Skeletal muscle satellite cell (primary cell): ENCODE data around the gene PDE6D. TPM values are rescaled to one million over a fixed set of nuclear protein-coding genes. Genes with fewer than 3 reads are reported as not detected.

ENCODE experiments used
- H3K27me3 ChIP-seq: 2 replicates; pipeline ENCODE4 v1.7.0; 2013; ENCODE audit warnings: low read length; ENCODE audit not compliant: control insufficient read depth, insufficient read depth
- H3K36me3 ChIP-seq: 2 replicates; pipeline ENCODE4 v1.7.0; 2013; ENCODE audit warnings: mild to moderate bottlenecking, control low read depth, low read length; ENCODE audit not compliant: insufficient read depth
- H3K4me1 ChIP-seq: 2 replicates; pipeline ENCODE4 v1.7.0; 2013; ENCODE audit warnings: low read length; ENCODE audit not compliant: control insufficient read depth, insufficient read depth
- H3K4me2 ChIP-seq: 2 replicates; pipeline ENCODE4 v1.7.0; 2013; ENCODE audit warnings: mild to moderate bottlenecking, low read length
- H3K4me3 ChIP-seq: 2 replicates; pipeline ENCODE4 v1.7.0; 2013; ENCODE audit warnings: low read length
- H3K9ac ChIP-seq: 2 replicates; pipeline ENCODE4 v1.7.0; 2013; ENCODE audit warnings: mild to moderate bottlenecking, low read depth, low read length, moderate library complexity
- H3K9me3 ChIP-seq: replicated peaks from 2 replicates; pipeline ENCODE4 v1.7.0; 2013; ENCODE audit warnings: mild to moderate bottlenecking, control low read depth, low read length
- small RNA-seq: library from RNA; depleted of rRNA; stranded (forward); fragments of <200 nt; gene quantifications from one replicate; pipeline ENCODE3, GENCODE V24; 2012

Gene PDE6D

DNA sequence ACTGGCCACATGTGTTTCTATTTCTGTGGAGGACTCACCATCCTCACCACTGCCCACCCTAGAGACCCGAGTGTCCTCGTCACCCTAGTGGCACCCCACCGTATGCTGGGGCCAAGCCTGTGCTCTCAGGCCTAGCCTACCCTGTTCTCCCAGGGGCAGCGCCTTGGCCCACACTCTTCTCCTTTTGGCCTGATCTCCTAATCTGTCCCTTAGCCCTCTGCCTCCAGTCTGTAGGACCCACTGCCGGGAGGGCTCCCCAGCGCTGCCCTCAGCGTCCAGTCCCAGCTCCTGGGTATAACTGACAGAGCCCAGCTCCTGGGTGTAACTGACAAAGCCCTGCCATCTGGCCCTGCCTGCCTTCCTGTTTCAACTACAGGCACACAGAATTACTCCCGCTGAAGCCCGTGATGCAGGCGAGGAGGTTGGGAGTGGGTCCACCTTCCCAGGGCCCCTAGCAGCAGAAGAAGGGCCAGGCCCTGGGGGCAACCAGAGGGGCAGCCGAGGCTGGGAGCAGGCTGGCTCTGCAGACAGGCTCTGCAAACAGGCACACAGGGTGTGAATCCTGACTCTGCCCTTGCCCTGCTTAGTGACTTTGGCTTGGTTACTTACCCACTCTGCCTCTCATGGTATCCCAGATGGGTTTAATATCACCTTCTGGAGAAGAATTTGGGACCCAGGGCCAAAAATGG is 98.3 kb downstream of the PDE6D start:
- no peak overlapping the region for H3K4me2 ChIP-seq
- no peak overlapping the region for H3K9ac ChIP-seq
- no peaks in the 10 kb centered on the region for H3K36me3 ChIP-seq
- H3K27me3 ChIP-seq = no peaks in the 10 kb centered on the region
- H3K4me1 ChIP-seq = peaks cover 13% of the 10 kb centered on the region
- H3K9me3 ChIP-seq = no peaks in the 10 kb centered on the region
- no peak overlapping the region for H3K4me3 ChIP-seq

Small RNAs within 50 kb of the gene (small RNA-seq; reads per million reads assigned to genes)
- gene AC073476.4 = not detected
- gene RF00015 = not detected
